ENCODE measurements around the gene SLC34A1. TPM values are rescaled to one million over a fixed set of nuclear protein-coding genes. Genes with fewer than 3 reads are reported as not detected.

SLC34A1 gene
- polyA plus RNA-seq, 1 donor, result not detected

Other genes starting within 250 kb of the SLC34A1 start
- gene RAB24, start 80.7 kb upstream of the SLC34A1 start, polyA plus RNA-seq, result 77.5 TPM
- gene PRELID1, start 80.6 kb upstream of the SLC34A1 start, polyA plus RNA-seq, result 271 TPM
- gene MXD3, start 72.5 kb upstream of the SLC34A1 start, polyA plus RNA-seq, result 14.9 TPM
- gene LMAN2, start 32.8 kb upstream of the SLC34A1 start, polyA plus RNA-seq, result 161 TPM
- gene RGS14, start 26.5 kb upstream of the SLC34A1 start, polyA plus RNA-seq, result 20.0 TPM
- not detected for gene PFN3, start 16.2 kb downstream of the SLC34A1 start, polyA plus RNA-seq
- 1.0 TPM for gene F12, start 25.1 kb downstream of the SLC34A1 start, polyA plus RNA-seq
- 16.6 TPM for gene GRK6, start 42.2 kb downstream of the SLC34A1 start, polyA plus RNA-seq
- gene PRR7, start 62.4 kb downstream of the SLC34A1 start, polyA plus RNA-seq, result 1.7 TPM
- 49.5 TPM for gene DBN1, start 89.2 kb downstream of the SLC34A1 start, polyA plus RNA-seq
- 118 TPM for gene PDLIM7, start 113.2 kb downstream of the SLC34A1 start, polyA plus RNA-seq
- gene DOK3, start 125.4 kb downstream of the SLC34A1 start, polyA plus RNA-seq, result 4.7 TPM
- gene DDX41, start 132.5 kb downstream of the SLC34A1 start, polyA plus RNA-seq, result 94.2 TPM
- 76.8 TPM for gene FAM193B, start 170.1 kb downstream of the SLC34A1 start, polyA plus RNA-seq
- gene TMED9, start 207.8 kb downstream of the SLC34A1 start, polyA plus RNA-seq, result 119 TPM
- 22.5 TPM for gene B4GALT7, start 215.7 kb downstream of the SLC34A1 start, polyA plus RNA-seq